Measurements from ENCODE around the gene ZDHHC4. TPM values are rescaled to one million over a fixed set of nuclear protein-coding genes. Genes with fewer than 3 reads are reported as not detected.

ZDHHC4 gene
- total RNA-seq, 4 donors from 2014 or later, result 9.4 to 29.4 (median 23.0) TPM

DNA sequence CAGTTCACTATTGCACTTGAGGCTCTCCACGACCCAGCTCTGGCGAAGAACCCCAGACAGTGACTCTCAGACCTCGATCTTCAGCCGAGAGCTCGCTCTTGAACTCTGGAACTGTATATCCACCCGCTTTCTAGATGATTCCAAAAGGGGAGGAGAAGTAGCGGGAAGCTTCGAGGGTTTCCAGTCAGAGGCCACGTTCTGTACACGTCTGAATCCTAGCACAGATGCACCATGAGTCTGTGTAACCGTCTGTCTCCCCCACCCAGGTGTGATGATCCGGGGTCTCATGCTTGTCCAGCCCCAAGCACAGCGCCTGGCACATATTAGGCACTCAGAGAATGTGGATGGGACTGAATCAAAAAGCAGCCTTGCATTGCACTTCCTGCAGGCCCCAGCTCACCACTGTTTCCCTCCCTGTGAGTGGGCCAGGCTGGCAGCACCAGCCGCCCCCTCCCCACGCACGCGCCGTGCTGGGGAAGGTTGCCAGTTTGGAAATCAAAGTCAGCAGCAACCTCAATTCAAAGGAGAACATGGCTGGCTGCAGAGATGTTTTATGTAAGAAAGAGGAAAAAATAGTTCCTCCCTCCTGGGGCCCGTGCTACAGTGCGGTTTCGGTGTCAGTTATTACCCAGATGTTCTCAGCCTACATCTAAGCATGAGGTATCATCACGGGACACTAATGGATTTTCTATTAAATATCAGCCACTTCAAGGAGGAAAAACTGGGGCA lies 31.7 kb upstream of the ZDHHC4 start:
- no peak overlapping the region for H3K27ac ChIP-seq
- no peaks in the 10 kb centered on the region for H3K36me3 ChIP-seq
- H3K4me3 ChIP-seq, result no peak overlapping the region
- intact Hi-C loops (cut with DNase I), result no loop called here
- no peak for DNase-seq
- TF ChIP-seq, protein P1, sequence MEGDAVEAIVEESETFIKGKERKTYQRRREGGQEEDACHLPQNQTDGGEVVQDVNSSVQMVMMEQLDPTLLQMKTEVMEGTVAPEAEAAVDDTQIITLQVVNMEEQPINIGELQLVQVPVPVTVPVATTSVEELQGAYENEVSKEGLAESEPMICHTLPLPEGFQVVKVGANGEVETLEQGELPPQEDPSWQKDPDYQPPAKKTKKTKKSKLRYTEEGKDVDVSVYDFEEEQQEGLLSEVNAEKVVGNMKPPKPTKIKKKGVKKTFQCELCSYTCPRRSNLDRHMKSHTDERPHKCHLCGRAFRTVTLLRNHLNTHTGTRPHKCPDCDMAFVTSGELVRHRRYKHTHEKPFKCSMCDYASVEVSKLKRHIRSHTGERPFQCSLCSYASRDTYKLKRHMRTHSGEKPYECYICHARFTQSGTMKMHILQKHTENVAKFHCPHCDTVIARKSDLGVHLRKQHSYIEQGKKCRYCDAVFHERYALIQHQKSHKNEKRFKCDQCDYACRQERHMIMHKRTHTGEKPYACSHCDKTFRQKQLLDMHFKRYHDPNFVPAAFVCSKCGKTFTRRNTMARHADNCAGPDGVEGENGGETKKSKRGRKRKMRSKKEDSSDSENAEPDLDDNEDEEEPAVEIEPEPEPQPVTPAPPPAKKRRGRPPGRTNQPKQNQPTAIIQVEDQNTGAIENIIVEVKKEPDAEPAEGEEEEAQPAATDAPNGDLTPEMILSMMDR (IDR thresholded peaks at IDR 0.05), result no peak
- TF ChIP-seq POLR2A (IDR thresholded peaks at IDR 0.05), result no peak
- H3K27me3 ChIP-seq, result no peaks in the 10 kb centered on the region
- H3K4me1 ChIP-seq, result no peaks in the 10 kb centered on the region
- 70% methylated on average over 14 to 15 of the region's 22 CpGs for WGBS, 2 donors
- no peaks in the 10 kb centered on the region for H3K9me3 ChIP-seq

DNA sequence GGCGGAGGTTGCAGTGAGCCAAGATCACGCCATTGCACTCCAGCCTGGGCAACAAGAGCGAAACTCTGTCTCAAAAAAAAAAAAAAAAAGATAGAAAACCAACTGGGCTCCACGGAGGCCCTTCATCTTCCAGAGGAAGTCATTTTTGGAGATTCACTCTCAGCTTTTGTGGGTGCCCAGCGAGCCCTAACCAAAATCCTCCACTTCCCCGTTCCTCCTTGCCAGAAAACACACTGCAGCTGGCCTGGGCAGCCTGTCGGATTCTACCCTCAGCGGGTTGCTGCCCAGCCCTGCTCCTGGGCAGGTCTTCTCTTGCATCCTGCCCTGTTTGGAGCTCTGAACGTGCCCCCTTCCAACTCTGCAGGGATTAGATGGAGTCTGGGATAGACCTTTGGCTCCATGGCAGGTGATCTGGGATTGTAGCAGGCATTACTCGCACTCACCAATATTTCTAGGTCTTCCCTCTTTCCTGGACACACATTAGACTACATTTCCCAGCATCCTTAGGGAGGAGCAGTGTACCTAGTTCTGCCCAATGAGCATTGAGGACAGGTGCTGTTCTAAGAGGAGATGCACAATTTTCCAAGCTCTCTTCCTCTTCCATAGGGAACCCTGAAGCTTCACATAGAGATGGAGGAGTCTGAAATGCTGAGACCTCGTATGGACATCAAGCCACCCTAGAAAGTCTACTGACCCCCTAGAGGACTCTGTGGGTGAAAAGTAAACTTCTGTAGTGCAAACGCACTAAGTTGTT lies 30.6 kb upstream of the ZDHHC4 start:
- intact Hi-C loops (cut with DNase I), result no loop called here
- H3K27me3 ChIP-seq, result no peaks in the 10 kb centered on the region
- no peak for TF ChIP-seq POLR2A (IDR thresholded peaks at IDR 0.05)
- TF ChIP-seq, protein P1 (IDR thresholded peaks at IDR 0.05), result no peak
- no peaks in the 10 kb centered on the region for H3K36me3 ChIP-seq
- no peak overlapping the region for H3K27ac ChIP-seq
- no peak for DNase-seq
- H3K4me1 ChIP-seq, result no peaks in the 10 kb centered on the region
- WGBS, 2 donors, result 55 to 62% methylated on average over 10 of the region's 12 CpGs
- H3K9me3 ChIP-seq, result no peaks in the 10 kb centered on the region
- no peak overlapping the region for H3K4me3 ChIP-seq

DNA sequence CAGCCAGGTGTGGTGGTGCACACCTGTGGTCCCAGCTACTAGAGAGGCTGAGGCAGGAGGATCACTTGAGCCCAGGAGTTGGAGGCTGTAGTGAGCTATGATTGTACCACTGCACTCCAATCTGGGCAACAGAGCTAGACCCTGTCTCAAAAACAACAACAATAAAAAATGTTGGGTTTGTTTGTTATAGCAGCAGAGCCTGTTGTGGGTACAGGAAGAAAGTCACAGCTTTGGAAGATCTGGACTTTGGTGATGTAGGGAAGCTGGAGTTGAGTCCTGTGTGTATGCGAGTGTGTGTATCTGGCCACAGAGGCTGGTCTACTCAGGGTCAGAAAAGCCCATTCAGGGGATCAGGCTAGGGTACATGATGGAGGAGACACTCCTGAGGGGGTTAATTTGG lies 29.9 kb upstream of the ZDHHC4 start:
- Histone ChIP-seq H3K4me1 (no peaks in the 10 kb centered on the region), H3K9me3 (no peaks in the 10 kb centered on the region), H3K36me3 (no peaks in the 10 kb centered on the region), H3K27ac (no peak overlapping the region), H3K4me3 (no peak overlapping the region), H3K27me3 (no peaks in the 10 kb centered on the region)
- 100% methylated on average over 1 of the region's 1 CpG for WGBS, 2 donors
- no peak for DNase-seq
- intact Hi-C loops (cut with DNase I), result no loop called here
- TF ChIP-seq POLR2A (IDR thresholded peaks at IDR 0.05), result no peak
- TF ChIP-seq, protein P1 (IDR thresholded peaks at IDR 0.05), result no peak

DNA sequence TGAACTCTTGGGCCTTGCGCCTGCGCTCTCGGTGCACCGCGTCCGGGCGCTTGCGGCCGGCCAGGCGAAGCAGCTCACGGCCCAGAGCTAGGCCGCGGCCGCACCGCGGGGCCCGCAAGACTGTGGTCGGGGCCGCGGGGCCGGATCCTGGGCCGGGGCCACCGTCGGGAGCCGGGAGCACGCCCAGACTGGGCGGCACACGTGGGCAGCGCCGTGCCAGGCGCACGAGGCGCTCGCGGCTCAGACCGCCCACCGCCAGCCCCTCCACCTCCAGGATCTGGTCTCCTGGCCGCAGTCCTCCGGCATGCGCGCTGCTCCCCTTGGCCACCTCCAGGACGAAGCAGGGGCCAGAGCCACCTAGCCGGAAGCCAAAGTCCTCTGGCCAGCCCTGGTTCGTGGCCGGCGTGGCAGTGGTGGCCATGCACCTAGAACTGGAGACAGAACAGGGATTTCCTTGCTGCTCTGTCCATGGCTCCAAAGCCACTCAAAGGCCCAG lies 26.2 kb upstream of the ZDHHC4 start, which contains the start of gene GRID2IP:
TSS of gene GRID2IP (minus strand) at position 446 of the 496 bp plus-strand sequence. CDS start at position 421, 25 bp downstream.
- H3K9me3 ChIP-seq, result no peaks in the 10 kb centered on the region
- H3K27ac ChIP-seq, result no peak within 1 kb of the TSS
- no peaks in the 10 kb centered on the region for H3K27me3 ChIP-seq
- no peak for TF ChIP-seq POLR2A (IDR thresholded peaks at IDR 0.05)
- TF ChIP-seq, protein P1 (IDR thresholded peaks at IDR 0.05), result no peak
- no peaks in the 10 kb centered on the region for H3K36me3 ChIP-seq
- no peak within 1 kb of the TSS for H3K4me3 ChIP-seq
- 61 to 91% methylated on average over 6 to 7 of the region's 46 CpGs for WGBS, 2 donors
- H3K4me1 ChIP-seq, result no peaks in the 10 kb centered on the region
- intact Hi-C loops (cut with DNase I), result no loop called here
- DNase-seq, result no peak

DNA sequence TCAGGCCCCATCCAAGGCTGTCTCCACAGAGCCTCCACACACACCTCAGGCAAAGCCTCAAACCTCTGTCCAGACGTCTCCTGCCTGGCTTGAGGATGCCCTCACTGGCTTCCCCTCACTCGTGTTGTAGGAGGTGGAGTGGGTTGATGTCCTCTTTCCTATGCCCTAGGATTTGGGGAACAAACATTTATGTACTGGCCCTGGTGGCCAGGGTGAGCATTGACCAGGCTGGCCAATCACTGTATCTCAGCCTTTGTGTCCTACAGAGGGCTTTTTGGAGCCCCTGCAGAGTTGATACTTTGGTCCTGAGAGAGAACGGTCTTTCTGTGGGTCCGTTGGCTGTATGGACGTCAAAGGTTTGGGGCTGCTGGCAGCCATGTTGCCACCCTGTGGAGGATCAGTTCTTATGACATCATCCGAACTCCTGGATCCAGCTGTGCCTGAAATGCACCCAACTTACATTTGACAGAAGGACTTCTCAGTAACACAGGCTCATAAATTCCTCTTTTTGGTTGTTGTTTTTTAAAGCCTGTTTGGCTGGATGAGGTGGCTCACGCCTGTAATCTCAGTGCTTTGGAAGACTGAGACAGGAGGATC lies 23.7 kb upstream of the ZDHHC4 start:
- no peak overlapping the region for H3K4me3 ChIP-seq
- H3K36me3 ChIP-seq, result no peaks in the 10 kb centered on the region
- WGBS, 2 donors, result 66 to 72% methylated on average over 7 of the region's 7 CpGs
- H3K9me3 ChIP-seq, result no peaks in the 10 kb centered on the region
- no peaks in the 10 kb centered on the region for H3K4me1 ChIP-seq
- no peaks in the 10 kb centered on the region for H3K27me3 ChIP-seq
- intact Hi-C loops (cut with DNase I), result no loop called here
- TF ChIP-seq POLR2A (IDR thresholded peaks at IDR 0.05), result no peak
- TF ChIP-seq, protein P1 (IDR thresholded peaks at IDR 0.05), result no peak
- DNase-seq, result no peak
- H3K27ac ChIP-seq, result no peak overlapping the region
